ENCODE data around the gene TXNDC12.

The TXNDC12 gene

DNA sequence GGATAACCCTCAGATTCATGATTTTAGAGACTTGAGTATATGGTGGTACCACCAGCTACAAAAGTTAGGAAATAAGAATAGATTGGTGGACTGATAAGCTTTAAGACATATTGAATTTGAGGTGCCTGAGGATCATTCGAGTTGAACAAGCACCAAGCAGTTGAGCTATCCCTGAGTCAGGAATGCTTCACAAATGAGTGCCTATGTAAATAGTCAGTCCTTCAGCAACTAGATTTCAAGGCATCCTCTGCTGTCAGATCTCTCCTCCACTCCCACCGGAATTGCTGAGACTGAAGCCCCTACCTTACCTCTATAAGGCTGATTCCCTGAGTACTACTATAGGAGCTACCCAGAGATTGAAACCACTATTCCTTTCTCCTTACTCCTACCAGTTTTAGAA, 8.2 kb upstream of the TXNDC12 start:
- TF ChIP-seq, protein P1, sequence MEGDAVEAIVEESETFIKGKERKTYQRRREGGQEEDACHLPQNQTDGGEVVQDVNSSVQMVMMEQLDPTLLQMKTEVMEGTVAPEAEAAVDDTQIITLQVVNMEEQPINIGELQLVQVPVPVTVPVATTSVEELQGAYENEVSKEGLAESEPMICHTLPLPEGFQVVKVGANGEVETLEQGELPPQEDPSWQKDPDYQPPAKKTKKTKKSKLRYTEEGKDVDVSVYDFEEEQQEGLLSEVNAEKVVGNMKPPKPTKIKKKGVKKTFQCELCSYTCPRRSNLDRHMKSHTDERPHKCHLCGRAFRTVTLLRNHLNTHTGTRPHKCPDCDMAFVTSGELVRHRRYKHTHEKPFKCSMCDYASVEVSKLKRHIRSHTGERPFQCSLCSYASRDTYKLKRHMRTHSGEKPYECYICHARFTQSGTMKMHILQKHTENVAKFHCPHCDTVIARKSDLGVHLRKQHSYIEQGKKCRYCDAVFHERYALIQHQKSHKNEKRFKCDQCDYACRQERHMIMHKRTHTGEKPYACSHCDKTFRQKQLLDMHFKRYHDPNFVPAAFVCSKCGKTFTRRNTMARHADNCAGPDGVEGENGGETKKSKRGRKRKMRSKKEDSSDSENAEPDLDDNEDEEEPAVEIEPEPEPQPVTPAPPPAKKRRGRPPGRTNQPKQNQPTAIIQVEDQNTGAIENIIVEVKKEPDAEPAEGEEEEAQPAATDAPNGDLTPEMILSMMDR (IDR thresholded peaks at IDR 0.05), result no peak

DNA sequence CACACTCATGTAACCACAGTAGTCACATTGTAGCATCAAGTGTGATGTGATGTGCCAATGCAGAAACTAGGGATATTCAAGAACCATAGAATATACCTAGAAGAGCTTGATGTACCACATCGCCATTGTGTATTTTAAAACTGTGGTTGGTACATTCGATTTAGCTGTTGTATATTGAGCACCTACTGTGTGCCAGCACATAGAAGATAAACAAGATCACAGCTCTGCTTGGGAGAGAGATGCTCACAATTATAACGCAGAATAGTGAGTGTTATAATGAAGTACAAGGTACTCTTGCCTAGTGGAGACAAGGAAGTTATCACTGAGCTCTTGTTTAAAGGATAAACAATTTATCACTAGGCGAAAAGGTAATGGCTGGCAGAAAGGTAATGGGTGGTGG, 5.8 kb upstream of the TXNDC12 start:
- TF ChIP-seq, protein P1 (IDR thresholded peaks at IDR 0.05), result no peak

DNA sequence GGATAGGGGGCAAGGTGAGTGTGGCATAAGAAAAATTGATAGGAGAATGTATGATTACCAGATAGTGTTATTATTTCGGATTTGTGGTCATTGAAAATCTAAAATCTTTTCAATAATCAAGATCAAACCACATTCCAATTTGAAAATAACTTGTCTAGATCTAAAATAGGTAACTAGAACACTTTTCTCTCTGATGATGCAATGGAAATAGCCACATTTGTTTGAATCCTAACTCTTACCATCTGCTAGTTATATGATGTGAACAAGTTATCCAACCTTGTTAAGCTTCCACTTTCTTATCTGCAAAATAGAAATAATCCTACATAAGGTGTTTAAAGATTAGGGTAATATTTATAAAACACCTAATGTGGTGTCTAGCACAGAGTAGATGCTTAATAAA, 4.9 kb upstream of the TXNDC12 start:
- TF ChIP-seq, protein P1 (IDR thresholded peaks at IDR 0.05), result no peak

DNA sequence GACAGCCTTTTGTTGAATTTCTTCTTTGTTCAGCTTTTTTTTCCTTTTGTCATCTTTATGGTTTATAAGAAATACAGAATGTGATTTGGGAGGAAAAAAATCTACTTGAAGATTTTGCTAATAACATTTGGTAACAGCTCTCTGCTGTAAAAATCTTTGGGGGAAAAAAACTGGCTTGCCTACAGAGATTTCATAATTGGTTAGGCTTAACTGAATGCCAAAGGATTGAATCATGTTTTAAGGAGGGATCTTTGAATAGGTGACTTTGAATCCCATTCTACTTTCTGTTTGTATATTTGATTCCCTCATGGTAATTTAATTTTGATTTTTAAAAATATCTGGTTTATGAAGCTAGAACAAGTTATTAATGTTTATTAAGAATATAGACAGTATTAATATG, 4.3 kb upstream of the TXNDC12 start:
- TF ChIP-seq, protein P1 (IDR thresholded peaks at IDR 0.05), result no peak

DNA sequence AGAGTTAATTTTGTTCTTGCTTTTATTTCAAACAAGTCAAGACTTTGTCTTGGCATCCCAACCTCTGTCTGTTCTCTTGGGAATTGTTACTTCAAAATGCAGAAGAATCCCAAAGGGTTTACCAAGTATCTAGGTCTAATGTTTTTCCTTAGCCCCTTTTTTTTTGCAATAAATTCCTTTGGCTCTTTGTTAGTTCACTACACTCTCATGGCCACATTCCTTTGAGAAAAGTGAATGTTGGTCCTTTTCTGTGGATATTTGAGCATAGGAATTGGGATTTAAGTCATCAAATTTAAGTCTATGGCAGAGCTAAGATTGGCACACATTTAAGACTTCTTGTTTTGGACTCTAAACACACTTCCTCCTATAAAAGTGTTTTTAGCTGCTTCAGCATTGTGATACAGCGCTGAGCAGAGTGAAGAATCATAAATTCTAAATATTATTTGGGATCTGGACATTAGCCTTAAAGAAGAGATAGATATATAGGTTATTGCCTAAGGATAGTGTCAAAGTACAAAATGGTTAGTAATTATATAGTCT, 3.0 kb upstream of the TXNDC12 start:
- TF ChIP-seq, protein P1 (IDR thresholded peaks at IDR 0.05), result no peak

DNA sequence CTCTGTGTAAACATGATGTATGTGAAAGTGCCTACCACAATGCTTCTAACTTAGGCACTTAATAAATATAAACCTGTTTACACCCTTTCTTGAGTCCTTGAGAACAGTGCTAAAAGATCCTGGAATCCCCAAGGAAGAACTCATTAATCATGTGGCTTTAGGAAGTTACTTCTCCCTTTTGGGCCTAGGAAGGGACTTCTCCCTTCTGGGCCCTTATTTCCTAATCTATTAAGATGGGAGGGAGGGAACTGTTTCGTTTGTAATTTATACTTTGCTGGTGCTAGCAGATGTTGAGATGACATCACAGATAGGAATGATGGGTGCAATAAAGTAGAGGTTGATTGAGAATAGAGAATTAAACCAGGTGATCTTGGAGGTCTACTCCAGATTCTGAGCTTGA, 2.3 kb upstream of the TXNDC12 start:
- TF ChIP-seq, protein P1 (IDR thresholded peaks at IDR 0.05), result no peak

DNA sequence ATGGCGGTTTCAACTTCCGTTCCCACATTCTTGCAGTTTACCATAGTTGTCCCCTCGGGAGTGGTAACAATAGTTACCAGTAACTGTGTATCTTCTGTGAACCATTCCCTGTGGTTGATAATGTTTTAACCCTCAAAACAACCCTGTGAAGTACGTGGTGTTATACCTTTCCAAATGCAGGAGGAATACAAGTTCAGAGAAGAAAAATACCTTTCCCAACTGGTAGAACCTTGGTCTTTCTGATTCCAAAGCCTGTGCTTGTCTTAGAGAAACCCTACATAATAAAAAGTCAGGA, 1.9 kb upstream of the TXNDC12 start:
- TF ChIP-seq, protein P1 (IDR thresholded peaks at IDR 0.05), result no peak
